Measurements from ENCODE around the gene LRMDA. TPM values are rescaled to one million over a fixed set of nuclear protein-coding genes. Genes with fewer than 3 reads are reported as not detected.

The LRMDA gene
- total RNA-seq, 1 donor from 2014 or later: 29.9 TPM

GRCh38 chr10:76560338-76560737 is 1128.9 kb downstream of the LRMDA start:
- intact Hi-C loops (cut with DNase I): no loop called here
- no peaks in the 10 kb centered on the region for H3K27me3 ChIP-seq (ENCODE audit: low read depth)
- H3K27ac ChIP-seq: no peak overlapping the region

GRCh38 chr10:76563286-76563685 is 1131.9 kb downstream of the LRMDA start:
- ATAC-seq (no peak), DNase-seq (no peak)
- Histone ChIP-seq H3K27ac (no peak overlapping the region), H3K27me3 (ENCODE audit: low read depth) (no peaks in the 10 kb centered on the region), H3K4me1 (peaks cover 8% of the 10 kb centered on the region), H3K9me3 (no peaks in the 10 kb centered on the region), H3K36me3 (no peaks in the 10 kb centered on the region), H3K4me3 (no peak overlapping the region)
- no peak for TF ChIP-seq CTCF (IDR thresholded peaks at IDR 0.05)
- intact Hi-C loops (cut with DNase I): no loop called here

More at GRCh38 chr10:76560338-76560737, 1128.9 kb downstream of the LRMDA start:
- H3K9me3 ChIP-seq: no peaks in the 10 kb centered on the region
- H3K36me3 ChIP-seq: no peaks in the 10 kb centered on the region
- peaks cover 16% of the 10 kb centered on the region for H3K4me1 ChIP-seq
- ATAC-seq (no peak), DNase-seq (no peak)
- no peak for TF ChIP-seq CTCF (IDR thresholded peaks at IDR 0.05)
- no peak overlapping the region for H3K4me3 ChIP-seq

- TF ChIP-seq CTCF (IDR thresholded peaks at IDR 0.05): no peak
- Histone ChIP-seq H3K9me3 (no peaks in the 10 kb centered on the region), H3K27ac (no peak overlapping the region), H3K27me3 (ENCODE audit: low read depth) (no peaks in the 10 kb centered on the region), H3K36me3 (no peaks in the 10 kb centered on the region), H3K4me1 (no peaks in the 10 kb centered on the region), H3K4me3 (no peak overlapping the region)
- ATAC-seq: no peak
- intact Hi-C loops (cut with DNase I): no loop called here
- no peak for DNase-seq
These were observed 1140.6 kb downstream of the LRMDA start for GRCh38 chr10:76572021-76572420.

GRCh38 chr10:76576276-76576962 is 1145.0 kb downstream of the LRMDA start:
- no peaks in the 10 kb centered on the region for H3K36me3 ChIP-seq
- ATAC-seq (peak in 1 of 2 donors; percentile 26), DNase-seq (no peak)
- no peak overlapping the region for H3K4me3 ChIP-seq
- H3K9me3 ChIP-seq: no peaks in the 10 kb centered on the region
- intact Hi-C loops (cut with DNase I): no loop called here
- H3K4me1 ChIP-seq: peaks cover 6% of the 10 kb centered on the region
- no peaks in the 10 kb centered on the region for H3K27me3 ChIP-seq (ENCODE audit: low read depth)
- no peak for TF ChIP-seq CTCF (IDR thresholded peaks at IDR 0.05)
- no peak overlapping the region for H3K27ac ChIP-seq

GRCh38 chr10:76577455-76577854 is 1146.0 kb downstream of the LRMDA start:
- Histone ChIP-seq H3K27me3 (ENCODE audit: low read depth) (no peaks in the 10 kb centered on the region), H3K27ac (no peak overlapping the region), H3K4me1 (peaks cover 13% of the 10 kb centered on the region), H3K4me3 (no peak overlapping the region), H3K36me3 (no peaks in the 10 kb centered on the region), H3K9me3 (no peaks in the 10 kb centered on the region)
- intact Hi-C loops (cut with DNase I): no loop called here
- no peak for ATAC-seq
- no peak for TF ChIP-seq CTCF (IDR thresholded peaks at IDR 0.05)
- DNase-seq: no peak
